Measurements from ENCODE around the gene B4GALNT3.
A peak's percentile ranks its signal among the peaks of the same experiment; 100 is the strongest.

B4GALNT3 gene

GRCh38 chr12:449203-449602 lies 10.5 kb upstream of the B4GALNT3 start:
- TF ChIP-seq CTCF (IDR thresholded peaks at IDR 0.05; ENCODE audit: extremely low read depth, missing control alignments), result no peak
- DNase-seq (ENCODE audit: low spot score), result no peak

DNA sequence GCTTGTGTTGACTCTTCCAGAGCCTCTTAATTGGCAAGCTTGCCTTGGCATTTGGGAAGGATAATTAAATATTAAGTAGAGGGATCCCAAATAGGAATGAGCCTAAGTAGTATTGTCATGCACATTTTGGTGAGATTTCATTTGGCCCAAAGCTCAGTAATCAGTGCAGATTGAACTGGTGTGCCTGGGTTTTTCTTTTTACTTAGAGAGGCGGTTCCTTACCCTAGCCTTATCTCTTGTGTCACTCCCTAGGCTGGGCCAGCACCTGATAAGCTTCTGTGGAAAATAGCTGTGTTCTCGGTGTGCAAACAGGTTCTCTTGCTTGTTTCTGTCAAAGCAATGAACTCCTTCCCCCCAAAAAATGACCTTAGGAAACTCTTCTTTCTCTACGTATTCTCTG lies 9.3 kb upstream of the B4GALNT3 start:
- TF ChIP-seq CTCF (IDR thresholded peaks at IDR 0.05; ENCODE audit: extremely low read depth, missing control alignments), result no peak
- no peak for DNase-seq (ENCODE audit: low spot score)

- peak; percentile 42 for TF ChIP-seq CTCF (IDR thresholded peaks at IDR 0.05; ENCODE audit: extremely low read depth, missing control alignments)
- DNase-seq (ENCODE audit: low spot score), result peak; percentile 68
Measured at GRCh38 chr12:452667-453210, 7.0 kb upstream of the B4GALNT3 start.

- TF ChIP-seq CTCF (IDR thresholded peaks at IDR 0.05; ENCODE audit: extremely low read depth, missing control alignments), result no peak
- DNase-seq (ENCODE audit: low spot score), result peak; percentile 32
Measured at GRCh38 chr12:454833-455232, 4.9 kb upstream of the B4GALNT3 start.

GRCh38 chr12:455821-456220 lies 3.9 kb upstream of the B4GALNT3 start:
- no peak for TF ChIP-seq CTCF (IDR thresholded peaks at IDR 0.05; ENCODE audit: extremely low read depth, missing control alignments)
- no peak for DNase-seq (ENCODE audit: low spot score)

- TF ChIP-seq CTCF (IDR thresholded peaks at IDR 0.05; ENCODE audit: extremely low read depth, missing control alignments), result no peak
- no peak for DNase-seq (ENCODE audit: low spot score)
Measured at GRCh38 chr12:457676-458075, 2.1 kb upstream of the B4GALNT3 start.

GRCh38 chr12:459050-459429 lies 699 bp upstream of the B4GALNT3 start:
- DNase-seq (ENCODE audit: low spot score), result no peak

More at GRCh38 chr12:459050-459429, 699 bp upstream of the B4GALNT3 start:
- TF ChIP-seq CTCF (IDR thresholded peaks at IDR 0.05; ENCODE audit: extremely low read depth, missing control alignments), result no peak

Data from GM20000 (cell line).